ENCODE results near the gene SREBF2.

DNA sequence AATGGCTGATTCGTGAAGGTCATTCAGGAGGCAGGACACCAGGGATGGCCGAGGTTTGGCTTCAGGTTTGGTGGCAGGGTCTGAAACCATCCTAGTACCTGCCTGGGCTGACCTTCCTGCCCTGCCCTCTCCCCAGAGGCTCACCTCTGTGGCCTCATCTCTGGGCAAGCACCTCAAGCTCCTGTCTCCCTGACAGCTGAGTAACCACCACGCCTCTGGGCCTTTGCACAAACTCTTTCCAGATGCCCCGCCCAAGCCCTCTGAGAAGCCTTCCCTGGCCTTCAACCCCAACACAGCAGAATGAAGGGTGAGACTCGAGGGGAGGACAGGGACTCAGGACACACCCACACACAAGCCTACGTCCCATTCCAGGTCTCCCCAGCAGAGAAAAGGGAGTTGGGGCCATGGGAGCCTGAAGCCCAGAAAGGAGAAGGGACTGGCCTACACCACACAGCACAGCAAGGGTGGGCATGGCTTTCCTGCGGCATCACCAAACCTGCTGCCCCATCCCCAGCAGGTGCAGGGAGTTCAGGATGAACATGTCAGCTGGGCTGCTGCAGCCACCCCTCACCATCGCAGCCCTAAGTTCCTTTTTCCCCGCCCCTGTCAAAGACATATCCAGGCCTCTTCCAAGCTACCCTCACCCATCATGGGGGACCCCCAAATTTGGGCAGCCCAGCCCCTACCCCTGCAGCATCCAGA is 79.6 kb downstream of the SREBF2 start:
- TF ChIP-seq POLR2AphosphoS5 (IDR thresholded peaks at IDR 0.05; ENCODE audit: borderline replicate concordance, low read depth, low read length) (no peak), EZH2 (IDR thresholded peaks at IDR 0.05) (no peak), FOXP2 (optimal IDR thresholded peaks at IDR 0.05; ENCODE audit: control extremely low read depth, extremely low read length, insufficient read depth) (no peak)

Data from SK-N-MC (cell line).